NCI-H2196 treated with DMSO at 0.1 percent for 48 hours (cell line): Measurements from ENCODE around the gene SAFB2.
A peak's percentile ranks its signal among the peaks of the same experiment; 100 is the strongest.

ENCODE experiments used
- DNase-seq: peaks from one replicate; lab custom pipeline; 2025; ENCODE audit not compliant: unreplicated experiment; lab: John Stamatoyannopoulos, UW

The SAFB2 gene

GRCh38 chr19:5622465-5623396, at the start of gene SAFB2, which contains the start of gene SAFB:
SAFB2 (minus strand) TSS chr19:5622776; CDS start chr19:5622715, 61 bp downstream.
SAFB (plus strand) TSS chr19:5623083; CDS start chr19:5623206, 123 bp downstream.
- DNase-seq: peak; percentile 95

DNA sequence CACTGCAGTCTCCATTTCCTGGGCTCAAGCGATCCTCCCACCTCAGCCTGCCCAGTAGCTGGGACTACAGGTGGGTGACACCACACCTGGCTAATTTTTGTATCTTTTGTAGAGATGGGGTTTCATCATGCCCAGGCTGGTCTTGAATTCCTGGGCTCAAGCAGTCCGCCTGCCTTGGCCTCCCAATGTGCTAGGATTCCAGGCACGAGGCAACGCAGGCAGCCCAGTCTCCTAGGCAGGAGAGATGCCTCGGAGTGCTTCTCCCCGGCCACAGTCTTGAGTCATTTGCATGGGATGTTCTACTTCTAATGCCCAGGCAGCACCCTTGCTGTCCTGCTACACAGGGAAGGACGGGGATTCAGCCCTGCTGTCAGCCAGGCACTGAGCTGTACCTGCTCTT, 49.0 kb upstream of the SAFB2 start:
- no peak for DNase-seq

DNA sequence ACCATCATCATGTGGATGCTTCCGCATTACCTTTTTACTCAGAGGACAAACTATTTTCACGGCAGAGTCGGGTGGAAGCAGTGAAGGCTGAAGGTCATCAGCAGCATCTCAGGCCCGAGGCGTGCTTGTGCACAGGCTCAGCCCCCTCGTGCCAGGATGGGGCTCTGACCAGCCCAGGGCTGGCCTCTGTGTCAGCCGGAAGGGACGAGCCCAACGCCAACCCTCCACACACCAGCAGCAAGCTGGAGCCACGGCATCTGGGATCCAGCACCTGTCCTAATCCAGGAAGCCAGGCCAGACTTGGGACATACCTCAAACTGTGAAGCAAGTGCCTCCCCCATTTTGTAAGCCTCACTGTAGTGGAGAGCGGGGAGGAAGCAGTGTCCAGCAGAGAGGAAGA, 46.6 kb upstream of the SAFB2 start:
- DNase-seq: no peak

GRCh38 chr19:5667751-5668271, 45.2 kb upstream of the SAFB2 start:
- no peak for DNase-seq

DNA sequence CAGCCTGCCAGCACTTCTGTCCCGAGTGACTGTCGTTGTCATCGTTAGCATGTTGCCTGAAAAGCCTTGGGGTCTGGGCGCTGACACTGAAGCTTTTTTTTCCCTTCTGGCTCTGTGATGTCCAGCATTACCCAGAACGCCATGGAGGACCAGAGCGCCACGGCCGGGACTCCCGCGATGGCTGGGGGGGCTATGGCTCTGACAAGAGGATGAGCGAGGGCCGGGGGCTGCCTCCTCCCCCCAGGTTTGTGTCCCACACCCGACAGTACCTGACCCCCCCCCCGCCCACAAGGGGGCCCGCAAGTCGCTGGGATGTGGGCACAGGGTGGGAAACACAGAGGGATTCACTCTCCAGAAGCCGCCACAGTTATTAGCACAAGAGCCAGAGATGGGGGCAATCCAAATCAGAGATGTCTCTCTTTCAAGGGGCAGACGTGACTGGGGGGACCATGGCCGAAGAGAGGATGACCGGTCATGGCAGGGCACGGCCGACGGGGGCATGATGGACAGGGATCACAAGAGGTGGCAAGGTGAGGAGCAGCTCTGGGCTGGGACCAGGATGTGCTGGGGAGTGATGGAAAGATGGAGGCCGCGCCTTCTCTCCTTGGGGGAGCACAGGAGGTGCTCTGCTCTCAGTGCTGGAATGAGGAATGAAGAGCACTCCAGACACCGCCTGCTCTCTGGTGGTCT, 44.5 kb upstream of the SAFB2 start:
- no peak for DNase-seq

- DNase-seq: no peak
These were observed 43.4 kb upstream of the SAFB2 start for GRCh38 chr19:5665781-5666513.

DNA sequence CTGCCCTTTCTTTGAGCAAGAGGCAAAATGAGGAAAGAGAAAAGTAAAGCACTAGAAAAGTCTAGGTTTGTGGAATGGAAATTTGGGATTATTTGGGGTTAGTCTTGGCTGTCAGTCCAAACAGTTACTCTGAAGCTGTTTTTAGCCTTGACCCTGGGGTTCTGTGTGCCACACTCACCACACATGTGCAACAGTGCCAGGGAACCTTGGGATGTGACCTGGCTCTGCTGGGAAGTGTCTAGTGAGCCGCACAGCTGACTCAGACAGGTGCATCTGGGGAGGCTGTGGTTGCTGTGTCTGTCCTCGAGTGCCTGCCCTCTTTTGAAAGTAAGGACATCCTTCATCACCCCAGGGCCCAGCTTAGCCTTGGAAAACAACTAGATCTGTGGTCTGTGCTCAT, 41.9 kb upstream of the SAFB2 start:
- no peak for DNase-seq

GRCh38 chr19:5663904-5664303, 41.3 kb upstream of the SAFB2 start:
- DNase-seq: no peak

- no peak for DNase-seq
These were observed 38.9 kb upstream of the SAFB2 start for GRCh38 chr19:5661483-5661882.

DNA sequence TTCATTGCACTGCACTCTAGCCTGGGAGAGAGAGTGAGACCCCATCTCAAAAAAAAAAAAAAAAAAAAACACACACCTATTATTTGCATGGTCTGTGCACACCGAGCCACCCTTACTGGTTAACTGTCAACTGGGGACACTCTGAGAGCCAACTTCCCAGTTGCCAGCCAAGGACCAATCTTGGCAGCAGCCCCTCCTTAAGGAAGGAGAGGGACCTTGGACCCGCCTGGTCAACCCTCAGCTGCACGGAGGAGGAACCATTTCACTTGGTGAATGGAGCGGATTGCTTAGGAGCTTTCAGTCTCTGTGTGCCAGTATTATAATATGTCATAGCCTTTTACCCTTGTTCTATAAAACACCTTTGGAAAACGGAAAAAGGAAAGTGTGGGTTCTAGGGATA, 32.8 kb upstream of the SAFB2 start:
- no peak for DNase-seq

DNA sequence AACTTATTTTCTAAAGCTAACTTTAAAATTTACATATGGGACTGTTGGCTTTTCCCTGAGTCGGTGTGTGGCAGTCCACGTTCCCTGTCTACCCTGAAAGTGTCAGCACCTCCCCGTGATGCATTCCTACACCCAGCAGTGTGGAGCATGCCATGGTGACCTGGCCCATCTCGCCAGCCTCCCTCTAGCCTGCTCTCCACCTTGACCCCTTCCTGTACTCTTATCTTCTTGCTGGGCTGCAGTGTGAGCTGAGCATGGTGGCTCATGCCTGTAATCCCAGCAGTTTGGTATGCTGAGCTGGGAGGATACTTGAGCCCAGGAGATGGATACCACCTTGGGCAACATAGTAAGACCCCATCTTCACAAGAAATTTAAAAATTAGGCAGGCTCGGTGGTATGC, 32.4 kb upstream of the SAFB2 start:
- DNase-seq: no peak

- DNase-seq: no peak
These were observed 29.7 kb upstream of the SAFB2 start for GRCh38 chr19:5652261-5652660.

GRCh38 chr19:5651361-5651760, 28.8 kb upstream of the SAFB2 start:
- DNase-seq: no peak

DNA sequence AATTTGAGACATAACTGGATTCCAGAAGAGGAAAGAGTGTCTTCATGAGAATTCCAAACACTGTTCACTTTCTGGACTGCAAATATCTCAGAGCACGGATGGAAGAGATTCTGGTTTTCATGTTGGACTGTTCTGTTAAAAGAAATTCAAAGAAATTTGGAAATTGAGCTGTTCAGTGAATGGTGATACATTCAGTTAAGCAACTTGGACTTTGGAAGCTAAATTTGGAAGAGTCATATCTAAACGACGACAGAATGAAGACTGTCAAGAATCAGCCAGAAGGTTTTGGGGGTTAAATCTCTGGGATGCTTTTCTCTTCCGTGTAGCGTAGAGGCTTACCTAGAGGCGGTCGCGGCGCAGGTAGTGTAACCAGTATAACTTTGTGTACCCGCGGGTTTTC, 25.9 kb upstream of the SAFB2 start:
- no peak for DNase-seq

DNA sequence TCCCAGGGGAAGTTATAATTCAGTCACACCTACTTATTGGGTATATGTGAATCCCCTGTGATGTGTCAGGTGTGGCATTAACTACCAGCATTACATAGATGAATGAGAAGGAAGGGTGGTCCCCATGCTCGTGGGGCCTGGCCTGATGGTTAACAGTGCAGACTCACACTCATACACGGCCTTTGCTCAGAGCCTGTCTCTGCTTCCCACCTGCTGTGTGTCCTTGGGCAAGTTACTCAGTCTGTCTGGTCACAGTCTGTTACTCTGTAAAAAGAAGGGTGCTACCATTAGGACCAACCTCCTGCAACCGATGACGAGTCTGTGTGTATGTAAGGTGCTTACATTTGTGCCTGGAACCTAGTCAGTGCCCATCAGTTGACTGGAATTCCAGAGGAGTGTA, 24.1 kb upstream of the SAFB2 start:
- DNase-seq: no peak

DNA sequence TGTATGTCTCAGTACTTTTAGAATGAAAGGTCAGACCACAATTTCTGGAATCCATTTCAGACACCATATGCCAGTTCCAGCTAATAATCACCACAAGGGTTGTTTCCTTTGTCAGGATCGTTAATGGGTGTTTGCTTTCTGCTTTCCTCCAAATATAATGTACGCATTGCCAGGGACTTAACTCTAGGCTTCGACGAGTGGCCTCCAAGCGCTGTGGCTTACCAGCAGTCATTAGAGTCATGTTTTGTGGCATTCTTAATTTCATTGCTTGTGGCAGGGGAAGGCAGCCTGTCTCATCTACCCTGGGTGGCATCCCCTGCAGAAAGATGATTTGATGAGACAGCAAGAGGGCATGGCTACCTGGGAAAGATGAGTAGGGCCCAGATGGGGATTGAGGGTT, 22.8 kb upstream of the SAFB2 start:
- DNase-seq: no peak

DNA sequence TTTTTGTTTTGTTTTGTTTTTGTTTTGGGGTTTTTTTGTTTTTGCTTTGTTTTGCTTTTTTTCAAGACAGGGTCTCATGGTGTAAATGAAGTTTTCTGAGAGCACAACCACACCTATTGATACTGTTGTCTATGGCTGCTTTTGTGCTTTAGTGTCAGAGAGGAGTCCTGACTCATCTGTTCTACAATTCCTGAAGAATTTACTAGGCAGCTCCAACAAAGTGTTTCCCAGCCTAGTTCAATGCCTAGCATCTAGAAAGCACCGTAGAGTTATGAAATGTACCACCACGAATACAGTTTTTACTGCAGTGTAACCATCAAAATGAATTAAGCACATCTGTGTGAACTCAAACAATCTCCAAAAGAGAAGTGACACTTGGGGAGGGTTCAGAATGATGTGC, 21.5 kb upstream of the SAFB2 start:
- DNase-seq: no peak

DNA sequence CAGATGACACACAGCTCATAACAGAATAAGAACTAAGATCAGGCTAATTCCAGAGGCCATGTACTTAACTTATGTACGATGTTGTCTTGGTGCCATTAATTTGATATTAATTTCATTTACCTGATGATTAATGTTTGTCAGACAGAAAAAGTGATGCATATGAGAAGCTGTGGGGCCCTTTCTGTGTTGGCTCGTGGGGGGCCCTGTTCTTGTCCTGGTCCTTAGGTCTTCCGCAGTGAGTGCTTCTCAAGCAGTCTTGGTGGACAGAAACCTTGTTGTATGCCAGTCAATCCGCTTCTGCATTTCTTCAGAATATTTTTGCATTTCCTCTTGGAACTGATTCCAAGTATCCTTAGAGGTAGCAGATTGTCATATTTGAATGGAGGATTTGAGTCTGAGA, 20.5 kb upstream of the SAFB2 start:
- DNase-seq: no peak

GRCh38 chr19:5642204-5642603, 19.6 kb upstream of the SAFB2 start:
- DNase-seq: no peak

- no peak for DNase-seq
These were observed 18.6 kb upstream of the SAFB2 start for GRCh38 chr19:5641171-5641570.

DNA sequence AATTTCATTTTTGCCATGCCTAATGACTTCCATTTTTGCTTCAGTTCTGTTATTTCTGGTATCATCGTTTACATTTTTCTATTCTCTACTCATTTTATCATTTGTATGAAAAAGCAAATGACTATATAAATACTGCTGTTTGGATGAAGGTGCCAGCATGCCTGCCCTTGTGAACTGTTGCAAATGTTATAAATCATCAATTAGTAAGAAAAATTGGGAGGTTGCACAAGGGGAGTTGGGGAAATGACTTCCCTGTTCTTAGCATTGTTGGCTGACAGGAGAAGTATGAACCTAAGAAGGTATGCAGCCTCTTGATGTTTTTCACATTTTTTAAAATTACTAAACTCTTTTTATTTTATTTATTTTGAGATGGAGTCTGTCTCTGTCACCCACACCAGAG, 15.4 kb upstream of the SAFB2 start:
- DNase-seq: no peak
